Measurements from ENCODE around the gene FAM221B.

Gene FAM221B

DNA sequence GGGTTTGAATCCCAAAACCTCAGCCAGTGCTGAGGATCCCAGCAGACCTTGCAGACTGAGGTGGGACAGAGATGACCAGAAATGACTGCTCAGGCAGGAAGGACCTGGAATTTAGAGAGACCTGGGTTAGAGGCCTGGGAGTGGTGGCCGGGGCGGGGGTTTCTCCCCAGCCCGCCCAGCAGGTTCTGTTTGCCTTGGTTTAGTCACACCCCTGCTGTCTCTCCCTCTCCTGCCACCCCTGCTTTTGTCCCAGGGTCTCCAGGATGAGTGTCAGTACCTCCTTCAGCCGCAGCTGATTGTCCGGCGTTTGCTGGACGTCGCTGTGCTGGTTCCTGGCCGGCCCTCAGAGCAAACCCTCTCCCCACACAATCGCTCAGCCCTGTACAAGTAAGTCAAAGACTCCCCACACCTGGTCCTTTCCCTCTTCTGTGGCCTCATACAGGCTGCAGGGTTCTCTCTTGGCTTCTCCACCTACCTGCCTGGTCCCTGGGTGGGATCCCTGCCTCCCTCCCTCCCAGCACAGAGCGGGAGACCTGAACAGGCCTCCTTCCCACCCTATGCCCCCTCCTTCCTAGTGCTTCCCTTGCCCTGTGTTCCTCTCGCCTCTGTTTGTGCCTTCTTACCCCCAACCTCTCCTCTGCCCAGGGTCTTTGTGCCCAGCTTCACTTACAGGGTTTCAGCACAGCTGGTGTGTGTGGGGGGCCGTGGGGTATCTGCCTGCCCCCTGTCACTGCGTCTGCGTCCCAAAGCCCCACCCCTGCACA lies 12.5 kb upstream of the FAM221B start:
- TF ChIP-seq, protein P1, sequence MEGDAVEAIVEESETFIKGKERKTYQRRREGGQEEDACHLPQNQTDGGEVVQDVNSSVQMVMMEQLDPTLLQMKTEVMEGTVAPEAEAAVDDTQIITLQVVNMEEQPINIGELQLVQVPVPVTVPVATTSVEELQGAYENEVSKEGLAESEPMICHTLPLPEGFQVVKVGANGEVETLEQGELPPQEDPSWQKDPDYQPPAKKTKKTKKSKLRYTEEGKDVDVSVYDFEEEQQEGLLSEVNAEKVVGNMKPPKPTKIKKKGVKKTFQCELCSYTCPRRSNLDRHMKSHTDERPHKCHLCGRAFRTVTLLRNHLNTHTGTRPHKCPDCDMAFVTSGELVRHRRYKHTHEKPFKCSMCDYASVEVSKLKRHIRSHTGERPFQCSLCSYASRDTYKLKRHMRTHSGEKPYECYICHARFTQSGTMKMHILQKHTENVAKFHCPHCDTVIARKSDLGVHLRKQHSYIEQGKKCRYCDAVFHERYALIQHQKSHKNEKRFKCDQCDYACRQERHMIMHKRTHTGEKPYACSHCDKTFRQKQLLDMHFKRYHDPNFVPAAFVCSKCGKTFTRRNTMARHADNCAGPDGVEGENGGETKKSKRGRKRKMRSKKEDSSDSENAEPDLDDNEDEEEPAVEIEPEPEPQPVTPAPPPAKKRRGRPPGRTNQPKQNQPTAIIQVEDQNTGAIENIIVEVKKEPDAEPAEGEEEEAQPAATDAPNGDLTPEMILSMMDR (IDR thresholded peaks at IDR 0.05; ENCODE audit: insufficient read depth, low read depth, low read length, missing control alignments) = no peak
- DNase-seq (ENCODE audit: low read depth) = no peak
- no peak overlapping the region for H3K4me3 ChIP-seq (ENCODE audit: low read depth, low read length)

DNA sequence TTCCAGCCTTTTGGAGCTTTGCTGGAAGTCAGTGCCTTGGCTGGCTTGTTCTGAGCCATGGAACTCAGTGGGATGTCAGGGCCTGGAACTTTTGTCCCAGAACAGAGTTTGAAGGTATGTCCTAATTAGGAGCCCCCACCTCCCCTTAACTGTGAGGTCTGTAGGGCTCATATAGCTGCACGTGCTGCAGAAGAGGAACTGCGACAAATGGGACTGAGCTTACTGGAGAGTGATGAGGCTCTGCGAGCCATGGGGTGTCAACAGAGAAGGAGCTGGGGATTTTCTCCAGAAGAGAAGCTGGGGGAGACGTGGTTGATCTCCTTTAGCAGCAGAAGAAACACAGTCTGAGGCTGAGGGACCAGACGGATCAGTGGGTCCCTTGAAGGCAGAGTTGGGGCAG lies 11.4 kb upstream of the FAM221B start:
- TF ChIP-seq, protein P1 (IDR thresholded peaks at IDR 0.05; ENCODE audit: insufficient read depth, low read depth, low read length, missing control alignments) = no peak
- DNase-seq (ENCODE audit: low read depth) = no peak
- H3K4me3 ChIP-seq (ENCODE audit: low read depth, low read length) = no peak overlapping the region

DNA sequence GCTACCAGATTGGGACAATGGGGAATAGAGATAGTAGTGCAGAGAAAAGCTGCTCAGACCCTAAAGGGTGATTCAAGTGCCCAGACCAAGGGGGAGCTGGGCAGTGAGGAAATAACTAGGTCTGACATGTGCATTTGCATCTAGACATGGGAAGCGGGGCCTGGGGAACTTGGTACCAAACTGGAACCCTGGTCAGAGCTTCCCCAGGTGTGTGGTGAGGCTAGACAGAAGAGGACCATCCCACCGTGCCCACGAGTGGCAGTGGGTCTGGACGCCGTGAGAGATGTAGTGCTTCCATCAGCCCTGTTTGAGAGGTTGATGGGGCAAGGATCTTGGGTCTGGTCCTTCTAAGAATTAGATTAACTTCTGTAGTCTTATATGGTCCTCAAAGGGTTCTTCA lies 8.1 kb upstream of the FAM221B start:
- H3K4me3 ChIP-seq (ENCODE audit: low read depth, low read length) = no peak overlapping the region
- TF ChIP-seq, protein P1 (IDR thresholded peaks at IDR 0.05; ENCODE audit: insufficient read depth, low read depth, low read length, missing control alignments) = no peak
- DNase-seq (ENCODE audit: low read depth) = no peak

DNA sequence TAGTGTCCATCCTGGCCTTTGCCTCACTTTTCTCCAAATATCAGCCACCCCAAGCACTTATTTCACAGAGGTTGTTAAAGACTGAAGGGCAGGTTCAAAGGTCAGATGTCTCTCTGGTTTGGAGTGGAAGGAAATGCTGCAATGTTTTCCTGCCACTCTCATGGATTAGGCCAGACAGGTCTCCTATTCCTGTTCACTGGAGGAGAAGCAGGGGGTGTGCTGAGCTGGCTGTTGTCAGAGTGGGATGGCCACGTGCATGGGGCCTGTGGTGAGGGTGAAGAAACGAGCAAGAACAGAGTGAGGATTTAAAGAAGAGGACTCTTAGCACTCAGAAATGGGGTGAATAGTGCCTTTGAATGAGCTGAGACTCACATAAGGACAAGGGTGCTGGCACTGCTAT lies 7.2 kb upstream of the FAM221B start:
- DNase-seq (ENCODE audit: low read depth) = no peak
- no peak overlapping the region for H3K4me3 ChIP-seq (ENCODE audit: low read depth, low read length)
- TF ChIP-seq, protein P1 (IDR thresholded peaks at IDR 0.05; ENCODE audit: insufficient read depth, low read depth, low read length, missing control alignments) = no peak

DNA sequence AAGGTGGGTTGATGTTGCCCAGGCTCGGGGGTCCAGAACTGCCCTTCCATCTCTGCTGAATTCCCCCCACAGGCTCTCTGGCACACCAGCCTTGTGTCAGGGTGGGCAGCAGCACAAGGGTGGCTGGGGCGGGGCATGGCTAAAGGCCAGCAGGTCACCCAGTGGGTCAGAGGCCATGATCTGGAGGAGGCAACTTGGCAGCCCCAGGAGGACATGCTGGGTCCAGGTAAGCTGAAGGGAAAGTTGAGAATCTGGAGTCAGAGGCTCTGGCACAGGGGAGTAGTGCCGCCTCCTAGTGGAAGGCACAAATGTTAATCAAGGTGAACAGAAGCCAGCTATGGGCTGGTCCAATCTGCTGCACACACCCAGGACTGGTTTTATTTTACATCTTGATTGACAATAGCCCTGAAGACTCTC lies 6.7 kb upstream of the FAM221B start:
- TF ChIP-seq, protein P1 (IDR thresholded peaks at IDR 0.05; ENCODE audit: insufficient read depth, low read depth, low read length, missing control alignments) = peak; percentile 34
- no peak overlapping the region for H3K4me3 ChIP-seq (ENCODE audit: low read depth, low read length)
- no peak for DNase-seq (ENCODE audit: low read depth)

DNA sequence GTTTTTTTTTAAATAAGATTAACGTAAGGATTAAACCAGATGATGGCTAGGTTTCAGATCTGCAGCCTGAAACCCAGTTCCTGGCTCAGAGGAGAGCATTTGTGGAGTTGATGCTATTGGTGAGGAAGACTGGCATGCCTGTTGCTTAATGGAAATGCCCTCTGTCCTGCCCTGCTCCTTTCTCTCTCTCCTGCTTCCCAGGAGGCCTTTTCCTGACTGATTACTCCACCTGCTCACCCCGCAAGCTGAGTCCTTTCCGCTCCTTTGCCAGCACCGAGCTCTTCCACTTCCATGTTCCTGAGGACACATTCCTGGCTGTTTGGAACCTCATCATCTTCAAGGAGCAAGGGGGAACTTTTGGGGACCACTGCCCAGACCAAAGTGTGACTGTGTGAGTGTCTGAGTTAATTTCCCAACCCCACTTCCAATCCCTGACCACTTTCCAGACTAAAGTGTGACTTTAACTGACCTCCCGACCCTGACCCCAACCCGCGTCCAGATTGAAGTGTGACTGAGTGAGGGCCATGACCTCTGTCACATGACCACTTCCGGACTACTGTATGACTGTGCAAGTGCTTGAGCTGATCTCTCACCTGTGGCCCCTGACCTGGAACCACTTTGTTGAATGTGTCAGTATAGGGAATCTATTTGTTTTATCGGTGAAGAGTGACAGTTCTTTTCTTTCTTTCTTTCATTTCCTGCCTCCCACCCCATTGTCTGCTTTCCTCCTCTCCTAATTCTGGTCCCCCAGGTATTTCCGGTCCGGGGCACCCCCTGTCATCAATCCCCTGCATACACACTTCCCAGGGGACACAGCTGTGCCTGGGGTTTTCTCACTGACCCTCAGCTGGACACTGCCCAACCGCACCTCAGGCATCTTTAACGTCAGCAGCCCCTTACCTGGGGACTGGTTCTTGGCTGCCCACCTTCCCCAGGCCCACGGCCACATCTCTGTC lies 6.0 kb upstream of the FAM221B start:
- TF ChIP-seq, protein P1 (IDR thresholded peaks at IDR 0.05; ENCODE audit: insufficient read depth, low read depth, low read length, missing control alignments) = no peak
- H3K4me3 ChIP-seq (ENCODE audit: low read depth, low read length) = no peak overlapping the region
- DNase-seq (ENCODE audit: low read depth) = peak; percentile 48

Measured in GM12865 (cell line).